Stimulated activated CD8-positive, alpha-beta memory T cell treated with anti-CD3 and anti-CD28 coated beads, Interleukin-4, amount 100 ng/mL, for 1 hour (primary cell): ENCODE data around the gene KCTD1.
"Not testable (repeated sequence)": the region's sequence is repeated elsewhere in the genome, so short reads cannot be mapped to it uniquely, and the experiment has no call there.

Experiments used
- DNase-seq, 2 donors: peaks; one replicate each; pipeline ENCODE4 v3.0.0-alpha.2; 2020; ENCODE audit warnings: low read depth in 2 of 2, low spot score in 1 of 2

The KCTD1 gene

DNA sequence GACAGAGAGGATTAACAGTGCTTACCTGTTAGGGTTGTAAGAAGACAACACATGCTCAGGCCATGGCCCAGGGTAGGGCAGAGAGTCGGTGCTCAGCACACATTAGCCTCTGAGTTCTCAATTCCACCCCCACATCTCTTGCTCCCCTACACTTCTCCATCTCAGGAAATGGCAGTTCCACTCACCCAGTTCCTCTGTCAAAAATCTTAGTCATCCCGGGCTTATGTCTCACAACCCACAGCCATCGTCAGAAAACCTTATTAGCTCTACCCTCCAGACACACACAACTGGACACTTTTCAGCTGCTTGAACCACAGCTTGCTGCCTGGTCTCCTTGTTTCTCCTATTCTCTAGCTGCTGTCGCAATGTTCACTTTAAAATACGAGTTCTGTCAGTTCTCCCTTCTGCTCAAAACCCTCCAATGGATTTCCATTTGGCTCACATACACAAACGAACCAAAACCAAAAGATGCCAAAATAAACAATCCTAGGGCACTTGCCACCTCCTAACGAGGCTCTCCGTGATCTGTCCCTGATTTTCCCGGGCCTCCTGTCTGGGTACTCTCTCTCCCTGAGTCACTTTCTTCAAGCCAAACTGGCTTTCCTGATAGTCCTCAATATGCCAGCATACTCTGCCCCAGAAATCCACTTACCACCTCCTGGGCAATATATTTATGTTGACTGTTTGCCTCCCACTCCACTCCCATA is 89.7 kb downstream of the KCTD1 start:
- no peak for DNase-seq

DNA sequence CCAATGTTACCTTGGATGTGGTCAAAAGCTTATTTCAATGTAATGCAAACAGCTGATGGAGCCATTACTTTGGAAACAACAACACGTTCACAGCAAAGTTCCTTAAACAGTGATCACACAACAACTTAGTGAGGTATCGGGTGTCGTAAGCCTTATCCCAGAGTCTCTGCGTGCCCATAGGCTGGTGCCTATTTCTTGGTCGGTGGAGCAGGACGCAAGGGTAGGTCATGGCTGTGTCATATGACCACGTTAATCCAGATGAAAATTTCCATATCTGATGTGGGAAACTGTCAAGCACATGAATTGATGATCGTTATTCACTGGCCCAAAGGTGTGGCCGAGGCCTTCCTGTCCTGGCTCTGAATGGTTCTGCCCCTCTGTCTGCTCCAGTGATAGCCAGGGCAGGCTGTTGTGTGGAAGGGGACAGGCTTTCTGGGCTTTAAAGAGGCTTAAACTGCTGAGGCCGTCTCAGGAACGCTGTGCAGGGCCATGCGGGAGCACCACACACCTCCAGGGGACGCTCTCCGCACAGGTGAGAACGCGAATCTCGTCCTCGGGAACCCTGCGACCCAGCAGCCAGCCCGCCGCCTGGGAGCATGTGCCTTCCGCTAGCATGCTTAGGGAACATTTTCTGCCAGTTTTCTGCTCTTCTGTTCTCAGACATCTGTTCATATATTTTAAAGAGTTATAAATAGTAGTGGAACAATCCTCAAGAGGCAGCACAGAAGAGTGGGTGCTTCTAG is 90.6 kb downstream of the KCTD1 start:
- DNase-seq = no peak

DNA sequence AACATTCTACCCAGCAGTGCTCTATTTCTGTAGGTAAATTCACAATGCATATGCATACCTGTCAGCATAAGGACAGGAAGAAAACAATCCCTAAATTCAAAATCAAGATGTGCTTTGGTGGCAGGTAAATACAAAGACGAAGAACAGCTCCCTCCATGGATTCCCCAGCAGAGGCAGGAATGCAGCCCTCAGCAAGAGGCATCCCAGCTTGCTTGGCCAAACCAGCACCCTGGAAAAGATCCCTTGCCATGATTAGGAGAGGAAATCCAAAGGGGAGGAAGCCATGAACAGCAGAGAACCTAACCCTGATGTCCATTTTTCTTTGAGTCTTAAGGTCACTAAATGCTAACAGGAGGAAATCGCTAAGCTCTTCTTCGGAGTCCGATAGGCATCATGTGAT is 91.2 kb downstream of the KCTD1 start:
- no peak for DNase-seq

DNA sequence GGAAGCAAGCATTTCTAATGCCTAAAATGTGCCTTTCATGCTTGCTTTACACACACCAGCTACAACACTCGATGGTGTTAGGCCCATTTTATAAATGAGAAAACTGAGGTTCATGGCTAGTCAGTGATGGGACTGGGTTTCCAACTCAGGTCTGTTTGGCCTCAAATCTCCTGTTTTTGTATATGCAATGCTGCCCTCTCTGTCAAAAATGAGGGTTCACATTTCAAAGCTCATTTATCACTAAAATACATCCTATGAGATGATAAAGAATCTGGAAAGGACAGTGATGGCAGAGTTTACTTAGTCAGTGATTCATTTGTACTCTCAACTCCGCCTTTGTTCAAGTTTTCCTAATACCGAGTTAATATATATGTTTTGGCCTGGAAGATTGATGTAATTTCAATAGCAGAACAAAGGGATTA is 92.3 kb downstream of the KCTD1 start:
- DNase-seq = no peak

DNA sequence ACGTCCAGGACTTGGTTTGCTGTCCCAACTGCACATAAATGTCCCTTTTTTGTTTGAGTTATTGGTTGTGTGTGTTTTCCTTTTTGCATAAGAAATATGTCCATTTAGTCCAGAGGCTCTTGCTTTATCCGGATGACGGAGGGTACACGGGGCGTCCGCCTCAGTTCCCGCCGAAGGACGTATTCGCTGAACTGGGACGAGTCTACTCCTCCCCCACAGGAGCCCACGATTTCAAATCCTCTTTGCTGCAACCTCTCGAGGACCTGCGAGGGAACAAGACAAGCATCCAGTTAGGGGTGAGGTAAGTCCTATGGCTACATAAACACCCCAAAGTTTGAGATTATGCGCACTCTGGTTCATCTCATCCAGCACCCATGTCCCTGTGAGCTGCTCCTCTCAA is 92.7 kb downstream of the KCTD1 start:
- DNase-seq = no peak

DNA sequence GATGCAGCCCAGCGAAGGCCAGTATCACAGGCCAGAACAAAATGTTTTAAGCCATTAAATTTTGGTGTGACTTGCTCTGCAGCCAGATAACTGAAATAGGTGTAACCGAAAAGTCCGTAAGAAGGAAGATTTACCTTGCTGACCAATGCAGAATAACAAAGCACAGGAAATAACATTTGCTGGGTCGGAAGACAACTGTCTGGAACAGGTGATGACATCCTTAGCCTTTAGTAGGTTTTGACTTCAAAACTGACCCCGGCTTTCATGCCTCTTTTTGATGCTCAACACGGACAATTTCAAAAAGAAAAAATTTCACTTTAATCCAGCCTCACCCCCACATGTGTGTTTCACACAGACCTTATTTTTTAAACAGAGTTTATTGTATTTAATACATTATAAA is 93.7 kb downstream of the KCTD1 start:
- no peak for DNase-seq

DNA sequence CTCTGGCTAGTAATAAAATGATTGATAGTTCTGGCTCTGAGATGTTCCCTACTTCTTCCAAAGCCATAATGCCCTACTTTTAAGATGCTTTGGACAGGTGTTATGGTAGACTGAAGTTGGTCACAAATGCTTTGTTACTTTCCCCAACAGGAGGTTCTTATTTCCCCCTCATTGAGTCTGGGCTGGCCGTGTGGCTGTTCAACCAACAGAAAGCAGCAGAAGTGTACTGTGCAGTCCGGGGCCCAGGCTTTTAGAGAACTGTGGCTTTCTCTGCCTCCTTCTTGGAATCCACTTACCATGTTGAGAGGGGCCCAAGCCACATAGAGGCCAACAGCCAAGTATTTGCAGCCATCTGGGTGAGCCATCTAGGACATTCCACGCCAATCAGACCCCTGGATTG is 94.2 kb downstream of the KCTD1 start:
- DNase-seq = no peak

DNA sequence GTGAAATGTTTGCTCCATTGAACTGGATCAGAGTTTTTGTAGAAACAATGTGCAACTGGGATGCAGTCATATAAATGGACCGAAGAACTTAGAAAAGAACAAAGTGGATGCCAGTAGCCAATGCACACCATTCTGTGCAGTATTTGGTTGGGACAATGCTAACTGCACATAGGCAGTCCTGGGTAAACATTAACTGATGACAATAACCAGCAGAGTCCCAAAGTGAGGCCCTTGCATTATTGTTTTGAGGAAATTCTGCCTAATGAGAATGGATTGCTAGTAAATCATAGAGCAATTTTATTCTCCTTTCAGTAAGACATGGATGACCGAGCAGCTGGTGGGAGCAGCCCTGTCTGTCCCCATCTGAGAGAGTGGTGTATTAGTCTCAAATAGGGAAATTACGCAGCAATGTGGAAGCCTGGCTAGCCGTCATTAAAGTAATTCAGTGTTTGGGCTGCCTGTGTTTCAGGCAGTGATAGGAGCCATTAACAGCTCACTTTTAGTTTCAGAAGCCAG is 94.9 kb downstream of the KCTD1 start:
- no peak for DNase-seq

GRCh38 chr18:26450989-26451682 is 97.2 kb downstream of the KCTD1 start:
- DNase-seq = no peak

DNA sequence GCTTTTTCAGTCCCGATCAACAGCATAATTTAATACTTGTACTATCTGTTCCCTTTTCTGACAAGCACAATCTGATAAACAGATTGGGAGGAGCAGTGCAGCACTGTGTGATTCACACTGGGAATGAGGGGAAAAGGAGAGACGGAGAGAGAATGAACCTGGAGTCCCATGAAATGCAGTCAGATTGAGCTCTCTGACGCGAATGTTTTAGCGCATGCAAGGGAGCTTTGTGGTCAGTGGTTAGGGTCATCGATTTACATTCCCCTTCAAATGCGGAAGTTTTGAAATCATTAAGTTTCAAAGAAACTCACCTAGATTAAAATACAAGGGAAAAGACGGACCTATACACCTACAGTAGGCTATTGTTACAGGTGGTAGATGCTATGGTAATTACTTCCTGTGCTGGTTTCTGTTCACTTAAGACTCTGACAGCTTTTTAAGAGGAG is 99.6 kb downstream of the KCTD1 start:
- no peak for DNase-seq

GRCh38 chr18:26443853-26444252 is 104.5 kb downstream of the KCTD1 start:
- DNase-seq = no peak

- no peak for DNase-seq
Observed at GRCh38 chr18:26442126-26442525, 106.2 kb downstream of the KCTD1 start.

GRCh38 chr18:26440644-26441043 is 107.7 kb downstream of the KCTD1 start:
- no peak for DNase-seq

- no peak for DNase-seq
Observed at GRCh38 chr18:26439537-26439936, 108.8 kb downstream of the KCTD1 start.

DNA sequence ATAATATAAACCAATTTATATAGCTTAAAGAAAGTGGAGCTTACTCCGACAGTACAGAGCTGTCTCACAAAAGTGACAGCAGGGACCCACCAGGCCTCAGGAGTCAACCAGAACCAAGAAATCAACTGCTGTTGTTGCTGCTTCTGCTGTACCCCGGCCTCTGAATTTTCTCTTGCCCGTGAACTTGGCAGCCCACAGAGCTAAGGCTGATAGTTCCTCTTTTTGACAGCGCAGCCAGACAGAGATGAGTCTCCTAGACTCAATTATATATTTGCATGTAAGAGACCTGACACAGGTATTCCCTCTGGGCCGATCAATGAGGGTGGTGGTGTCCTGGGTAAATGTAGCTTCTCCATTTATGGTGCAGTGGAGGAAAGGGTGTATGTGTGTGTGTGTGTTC is 109.4 kb downstream of the KCTD1 start:
- no peak for DNase-seq

DNA sequence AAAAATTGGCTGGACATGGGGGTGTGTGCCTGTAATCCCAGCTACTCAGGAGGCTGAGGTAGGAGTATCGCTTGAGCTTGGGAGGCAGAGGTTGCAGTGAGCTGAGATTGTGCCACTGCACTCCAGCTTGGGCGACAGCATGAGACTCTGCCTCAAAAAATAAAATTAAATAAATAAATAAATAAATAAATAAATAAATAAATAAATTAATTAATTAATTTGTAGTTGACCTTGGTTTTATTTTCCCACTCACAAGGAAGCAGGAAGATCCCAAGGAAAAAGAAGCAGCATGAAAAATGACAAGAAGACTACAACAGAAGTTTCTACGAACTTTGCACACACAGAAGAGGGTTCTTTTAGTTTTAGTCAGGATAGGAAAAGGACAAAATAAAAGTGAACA is 110.7 kb downstream of the KCTD1 start:
- not testable (repeated sequence) for DNase-seq

GRCh38 chr18:26436176-26437051 is 111.9 kb downstream of the KCTD1 start:
- DNase-seq = no peak

GRCh38 chr18:26435415-26436095 is 112.8 kb downstream of the KCTD1 start:
- DNase-seq = no peak

- DNase-seq = no peak
Observed at GRCh38 chr18:26434887-26435286, 113.5 kb downstream of the KCTD1 start.

GRCh38 chr18:26432651-26433424 is 115.5 kb downstream of the KCTD1 start:
- no peak for DNase-seq
